Measurements from ENCODE around the gene CLTA. TPM values are rescaled to one million over a fixed set of nuclear protein-coding genes. Genes with fewer than 3 reads are reported as not detected.
"Not testable (repeated sequence)": the region's sequence is repeated elsewhere in the genome, so short reads cannot be mapped to it uniquely, and the experiment has no call there.

CLTA gene
- total and polyA plus RNA-seq, 10 of the 15 experiments (the other 5 are each of a cell fraction or from before 2014, with no cell fraction given), result 49.0 to 241 (median 168) TPM

DNA sequence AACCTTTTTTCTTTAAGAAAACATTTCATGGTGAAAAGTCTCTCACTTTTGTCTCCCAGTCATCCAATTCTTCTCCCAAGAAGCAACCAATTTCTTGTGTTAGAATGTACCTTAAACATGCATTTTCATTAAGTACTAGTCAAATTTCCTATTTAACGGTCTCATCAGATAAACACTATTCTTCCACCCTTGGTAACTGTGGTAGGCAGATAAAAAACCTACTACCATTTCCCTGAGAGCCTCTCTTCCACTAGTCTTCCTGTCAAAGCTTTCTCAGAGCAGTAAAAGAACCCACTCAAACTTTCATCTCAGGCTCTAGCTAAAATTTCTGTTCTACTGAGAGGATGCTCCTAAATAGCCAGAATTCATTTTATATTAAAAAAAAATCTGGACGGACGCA lies 56.6 kb downstream of the CLTA start (continued):
- TF ChIP-seq, protein P1, sequence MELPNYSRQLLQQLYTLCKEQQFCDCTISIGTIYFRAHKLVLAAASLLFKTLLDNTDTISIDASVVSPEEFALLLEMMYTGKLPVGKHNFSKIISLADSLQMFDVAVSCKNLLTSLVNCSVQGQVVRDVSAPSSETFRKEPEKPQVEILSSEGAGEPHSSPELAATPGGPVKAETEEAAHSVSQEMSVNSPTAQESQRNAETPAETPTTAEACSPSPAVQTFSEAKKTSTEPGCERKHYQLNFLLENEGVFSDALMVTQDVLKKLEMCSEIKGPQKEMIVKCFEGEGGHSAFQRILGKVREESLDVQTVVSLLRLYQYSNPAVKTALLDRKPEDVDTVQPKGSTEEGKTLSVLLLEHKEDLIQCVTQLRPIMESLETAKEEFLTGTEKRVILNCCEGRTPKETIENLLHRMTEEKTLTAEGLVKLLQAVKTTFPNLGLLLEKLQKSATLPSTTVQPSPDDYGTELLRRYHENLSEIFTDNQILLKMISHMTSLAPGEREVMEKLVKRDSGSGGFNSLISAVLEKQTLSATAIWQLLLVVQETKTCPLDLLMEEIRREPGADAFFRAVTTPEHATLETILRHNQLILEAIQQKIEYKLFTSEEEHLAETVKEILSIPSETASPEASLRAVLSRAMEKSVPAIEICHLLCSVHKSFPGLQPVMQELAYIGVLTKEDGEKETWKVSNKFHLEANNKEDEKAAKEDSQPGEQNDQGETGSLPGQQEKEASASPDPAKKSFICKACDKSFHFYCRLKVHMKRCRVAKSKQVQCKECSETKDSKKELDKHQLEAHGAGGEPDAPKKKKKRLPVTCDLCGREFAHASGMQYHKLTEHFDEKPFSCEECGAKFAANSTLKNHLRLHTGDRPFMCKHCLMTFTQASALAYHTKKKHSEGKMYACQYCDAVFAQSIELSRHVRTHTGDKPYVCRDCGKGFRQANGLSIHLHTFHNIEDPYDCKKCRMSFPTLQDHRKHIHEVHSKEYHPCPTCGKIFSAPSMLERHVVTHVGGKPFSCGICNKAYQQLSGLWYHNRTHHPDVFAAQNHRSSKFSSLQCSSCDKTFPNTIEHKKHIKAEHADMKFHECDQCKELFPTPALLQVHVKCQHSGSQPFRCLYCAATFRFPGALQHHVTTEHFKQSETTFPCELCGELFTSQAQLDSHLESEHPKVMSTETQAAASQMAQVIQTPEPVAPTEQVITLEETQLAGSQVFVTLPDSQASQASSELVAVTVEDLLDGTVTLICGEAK (IDR thresholded peaks at IDR 0.05; ENCODE audit: borderline replicate concordance), result no peak
- TF ChIP-seq ZNF622 (IDR thresholded peaks at IDR 0.05) (no peak), CHD4 (IDR thresholded peaks at IDR 0.05) (no peak), SUPT20H (IDR thresholded peaks at IDR 0.05; ENCODE audit: borderline replicate concordance, control insufficient read depth, low read depth, low read length) (no peak)
- TF ChIP-seq, protein P2, sequence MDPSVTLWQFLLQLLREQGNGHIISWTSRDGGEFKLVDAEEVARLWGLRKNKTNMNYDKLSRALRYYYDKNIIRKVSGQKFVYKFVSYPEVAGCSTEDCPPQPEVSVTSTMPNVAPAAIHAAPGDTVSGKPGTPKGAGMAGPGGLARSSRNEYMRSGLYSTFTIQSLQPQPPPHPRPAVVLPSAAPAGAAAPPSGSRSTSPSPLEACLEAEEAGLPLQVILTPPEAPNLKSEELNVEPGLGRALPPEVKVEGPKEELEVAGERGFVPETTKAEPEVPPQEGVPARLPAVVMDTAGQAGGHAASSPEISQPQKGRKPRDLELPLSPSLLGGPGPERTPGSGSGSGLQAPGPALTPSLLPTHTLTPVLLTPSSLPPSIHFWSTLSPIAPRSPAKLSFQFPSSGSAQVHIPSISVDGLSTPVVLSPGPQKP (IDR thresholded peaks at IDR 0.05; ENCODE audit: low read depth, low read length), result no peak

DNA sequence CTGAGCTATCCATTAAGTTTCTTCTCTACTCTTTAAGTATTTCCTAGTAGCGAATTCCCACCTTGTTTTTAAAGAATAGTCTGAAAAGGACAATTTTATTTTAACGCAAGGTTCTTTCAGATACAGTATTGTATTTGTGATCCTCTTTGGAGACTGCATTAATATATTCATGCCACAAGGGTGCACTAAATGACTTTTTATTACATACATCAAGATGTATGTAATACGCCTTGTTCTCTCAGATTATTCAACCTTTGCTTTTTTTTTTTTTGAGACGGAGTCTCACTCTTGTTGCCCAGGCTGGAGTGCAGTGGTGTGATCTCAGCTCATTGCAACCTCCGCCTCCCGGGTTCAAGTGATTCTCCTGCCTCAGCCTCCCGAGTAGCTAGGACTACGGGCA lies 57.3 kb downstream of the CLTA start:
- WGBS (ENCODE audit: insufficient coverage, insufficient replicate concordance, low lambda C conversion rate, missing lambda C conversion rate), result 50% methylated on average over 7 of the region's 8 CpGs
- CTCF ChIA-PET, result interaction anchor here (0.6 to 4.0 kb wide), 9 partner anchors 10 to 481 kb away, joined by 3 to 60 read pairs (median 4); partner anchors contain the start of gene GNE
- intact Hi-C loops (cut with micrococcal nuclease; ENCODE audit: unreplicated experiment), result loop anchor here (1.0 to 5.0 kb wide), 3 partner anchors 80 to 479 kb away; no protein-coding TSS in a partner anchor
- FAIRE-seq; H3K4me2 ChIP-seq (ENCODE audit: control insufficient read depth, insufficient read depth); H3K27ac ChIP-seq (ENCODE audit: control insufficient read depth, insufficient read depth); H2AFZ ChIP-seq (ENCODE audit: control insufficient read depth, low read depth, low read length); H3K9me3 ChIP-seq (replicated peaks; ENCODE audit: control insufficient read depth, insufficient read depth, low read length); H4K20me1 ChIP-seq (ENCODE audit: control insufficient read depth, insufficient read depth); H3K27me3 ChIP-seq (replicated peaks in 1 of 2; ENCODE audit: control insufficient read depth in 2 of 2, insufficient read depth in 2 of 2, low read length in 1 of 2); BruUV-seq (replicated peaks); H3K79me2 ChIP-seq (ENCODE audit: control insufficient read depth, insufficient read depth, low read length); DNase-seq (ENCODE audit: low read depth, low spot score); H3K4me3 ChIP-seq; H3K9ac ChIP-seq (ENCODE audit: control insufficient read depth, insufficient read depth, low read length); in situ Hi-C loops (cut with MboI): not testable (repeated sequence)
- SMC1A ChIA-PET (ENCODE audit: uncharacterized antibody, unreplicated experiment), result interaction anchor here (0.8 to 4.5 kb wide), 4 partner anchors 11 to 159 kb away, joined by 3 to 32 read pairs (median 4); no protein-coding TSS in a partner anchor
- 0 out of 2 replicates have a peak, but pooled peaks have one; percentile 16 for TF ChIP-seq ZNF384 (IDR thresholded peaks at IDR 0.05; ENCODE audit: borderline replicate concordance, low read depth, low read length)
- TF ChIP-seq, protein P3, sequence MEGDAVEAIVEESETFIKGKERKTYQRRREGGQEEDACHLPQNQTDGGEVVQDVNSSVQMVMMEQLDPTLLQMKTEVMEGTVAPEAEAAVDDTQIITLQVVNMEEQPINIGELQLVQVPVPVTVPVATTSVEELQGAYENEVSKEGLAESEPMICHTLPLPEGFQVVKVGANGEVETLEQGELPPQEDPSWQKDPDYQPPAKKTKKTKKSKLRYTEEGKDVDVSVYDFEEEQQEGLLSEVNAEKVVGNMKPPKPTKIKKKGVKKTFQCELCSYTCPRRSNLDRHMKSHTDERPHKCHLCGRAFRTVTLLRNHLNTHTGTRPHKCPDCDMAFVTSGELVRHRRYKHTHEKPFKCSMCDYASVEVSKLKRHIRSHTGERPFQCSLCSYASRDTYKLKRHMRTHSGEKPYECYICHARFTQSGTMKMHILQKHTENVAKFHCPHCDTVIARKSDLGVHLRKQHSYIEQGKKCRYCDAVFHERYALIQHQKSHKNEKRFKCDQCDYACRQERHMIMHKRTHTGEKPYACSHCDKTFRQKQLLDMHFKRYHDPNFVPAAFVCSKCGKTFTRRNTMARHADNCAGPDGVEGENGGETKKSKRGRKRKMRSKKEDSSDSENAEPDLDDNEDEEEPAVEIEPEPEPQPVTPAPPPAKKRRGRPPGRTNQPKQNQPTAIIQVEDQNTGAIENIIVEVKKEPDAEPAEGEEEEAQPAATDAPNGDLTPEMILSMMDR (IDR thresholded peaks at IDR 0.05 in 2 of 3, conservative IDR thresholded peaks at IDR 0.05 in 1 of 3; ENCODE audit: control insufficient read depth in 2 of 3, extremely low read depth in 1 of 3, insufficient read depth in 1 of 3, low read depth in 3 of 3, low read length in 3 of 3), result peak in 2 of 3 experiments; percentile 28 to 41; a peak in 2 of 6 replicates
- peak; percentile 60 for TF ChIP-seq RAD21 (IDR thresholded peaks at IDR 0.05; ENCODE audit: insufficient read depth, low read depth, low read length)
- TF ChIP-seq, protein P4, sequence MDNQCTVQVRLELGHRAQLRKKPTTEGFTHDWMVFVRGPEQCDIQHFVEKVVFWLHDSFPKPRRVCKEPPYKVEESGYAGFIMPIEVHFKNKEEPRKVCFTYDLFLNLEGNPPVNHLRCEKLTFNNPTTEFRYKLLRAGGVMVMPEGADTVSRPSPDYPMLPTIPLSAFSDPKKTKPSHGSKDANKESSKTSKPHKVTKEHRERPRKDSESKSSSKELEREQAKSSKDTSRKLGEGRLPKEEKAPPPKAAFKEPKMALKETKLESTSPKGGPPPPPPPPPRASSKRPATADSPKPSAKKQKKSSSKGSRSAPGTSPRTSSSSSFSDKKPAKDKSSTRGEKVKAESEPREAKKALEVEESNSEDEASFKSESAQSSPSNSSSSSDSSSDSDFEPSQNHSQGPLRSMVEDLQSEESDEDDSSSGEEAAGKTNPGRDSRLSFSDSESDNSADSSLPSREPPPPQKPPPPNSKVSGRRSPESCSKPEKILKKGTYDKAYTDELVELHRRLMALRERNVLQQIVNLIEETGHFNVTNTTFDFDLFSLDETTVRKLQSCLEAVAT (IDR thresholded peaks at IDR 0.05), result peak; percentile 86
- H3K4me1 ChIP-seq (ENCODE audit: control insufficient read depth, insufficient read depth, low read length), result peaks cover 22% of the 10 kb centered on the region
- RAD21 ChIA-PET (ENCODE audit: unreplicated experiment), result interaction anchor here (0.6 to 3.8 kb wide), 5 partner anchors 15 to 153 kb away, joined by 3 to 27 read pairs (median 3); partner anchors contain the start of gene CLTA
- ATAC-seq, result peak; percentile 79
- POLR2A ChIA-PET, result interaction anchor here (0.7 kb wide), 1 partner anchor 10 kb away, joined by 3 read pairs; the partner anchor contains the start of gene GNE
- H3K36me3 ChIP-seq (ENCODE audit: control insufficient read depth in 2 of 2, insufficient read depth in 2 of 2, low read length in 1 of 2), result peaks cover 2 to 17% of the 10 kb centered on the region in 2 experiments; a peak in 3 of 4 replicates
